GM18498 (cell line): ENCODE results near the gene SLC16A11.
"Not testable (repeated sequence)": the region's sequence is repeated elsewhere in the genome, so short reads cannot be mapped to it uniquely, and the experiment has no call there.

Experiments
- ATAC-seq: cut with Tn5 transposase; IDR thresholded peaks from one replicate; pipeline ENCODE4 v1.9.1; 2021; ENCODE audit warnings: mild to moderate bottlenecking, moderate library complexity; ENCODE audit not compliant: unreplicated experiment

The SLC16A11 gene

DNA sequence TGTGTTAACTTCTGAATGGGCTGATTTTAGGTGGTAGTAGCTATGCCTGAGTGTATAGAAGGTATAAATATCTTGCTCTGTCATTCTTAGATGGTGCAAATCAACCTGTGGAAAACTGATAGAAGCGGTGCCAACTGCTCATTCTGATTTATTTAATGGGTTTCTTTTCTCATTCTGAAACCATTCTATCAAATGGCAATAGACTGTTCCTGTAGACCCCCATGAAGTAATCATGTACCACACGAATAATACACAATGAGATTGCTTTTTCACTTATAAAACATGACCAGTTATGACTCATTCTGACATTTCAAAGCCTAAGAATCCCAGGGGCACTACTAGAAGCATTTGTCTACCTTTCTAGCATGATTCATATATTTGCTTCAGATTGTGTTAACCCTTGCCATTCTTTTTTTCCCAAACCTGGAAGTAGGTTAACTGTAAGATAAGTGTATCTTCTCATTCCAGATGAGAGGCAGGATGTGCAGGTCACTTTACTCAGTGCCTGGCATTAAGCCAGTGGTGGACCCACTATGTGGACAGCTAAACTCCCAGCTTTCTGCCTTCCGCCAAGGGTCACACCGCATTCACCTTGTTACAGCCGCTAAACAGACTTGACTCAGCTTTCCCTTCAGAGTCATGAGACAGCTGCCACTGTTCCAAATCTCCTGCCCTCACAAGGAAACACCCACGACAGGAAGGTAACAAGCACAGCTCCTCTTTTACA lies 16.4 kb upstream of the SLC16A11 start:
- ATAC-seq, result no peak

DNA sequence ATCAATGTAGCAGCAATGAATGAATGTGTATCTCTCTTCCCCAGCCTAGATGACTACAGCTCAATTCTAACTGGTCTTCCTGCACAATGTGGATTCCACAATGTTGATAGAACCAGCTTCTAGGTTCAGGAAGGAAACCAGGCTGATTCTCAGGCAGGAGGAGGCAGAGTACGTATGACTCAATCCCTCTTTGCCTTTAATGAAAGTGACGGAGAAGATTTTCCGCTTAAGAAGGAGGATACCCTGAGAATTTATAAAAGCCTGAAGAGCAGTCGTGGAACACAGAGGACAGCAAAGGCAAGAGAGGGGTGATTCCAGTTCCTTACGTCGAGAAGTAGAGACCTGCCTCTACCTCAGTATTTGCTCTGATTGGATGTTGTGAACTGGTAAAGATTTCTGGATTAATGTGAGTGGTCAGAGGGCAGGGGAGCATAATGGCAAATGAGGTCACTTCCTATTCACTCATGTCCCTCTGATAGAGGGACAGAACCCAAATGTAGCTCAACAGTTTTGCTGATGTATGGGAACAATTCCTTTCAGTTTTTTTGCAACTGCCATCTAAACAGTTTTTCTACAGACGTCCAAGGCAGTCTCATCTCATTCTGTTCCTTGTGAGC lies 15.0 kb upstream of the SLC16A11 start:
- ATAC-seq, result no peak

DNA sequence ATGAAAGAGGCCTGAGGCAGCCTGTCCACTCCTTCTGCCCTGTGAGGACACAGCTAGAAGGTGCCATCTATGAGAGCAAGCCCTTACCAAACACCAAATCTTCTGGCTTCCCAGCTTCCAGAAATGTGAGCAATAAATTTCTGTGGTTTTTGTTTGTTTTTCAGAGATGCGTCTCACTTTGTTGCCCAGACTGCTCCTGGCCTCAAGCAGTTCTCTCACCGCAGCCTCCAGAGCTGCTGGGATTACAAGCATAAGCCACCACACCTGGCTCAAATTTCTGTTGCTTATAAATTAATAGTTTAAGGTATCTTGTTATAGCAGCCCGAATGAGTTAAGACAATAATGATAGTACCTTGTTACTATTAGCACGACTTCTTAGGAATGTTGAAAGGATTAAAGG lies 12.5 kb upstream of the SLC16A11 start:
- ATAC-seq, result no peak

DNA sequence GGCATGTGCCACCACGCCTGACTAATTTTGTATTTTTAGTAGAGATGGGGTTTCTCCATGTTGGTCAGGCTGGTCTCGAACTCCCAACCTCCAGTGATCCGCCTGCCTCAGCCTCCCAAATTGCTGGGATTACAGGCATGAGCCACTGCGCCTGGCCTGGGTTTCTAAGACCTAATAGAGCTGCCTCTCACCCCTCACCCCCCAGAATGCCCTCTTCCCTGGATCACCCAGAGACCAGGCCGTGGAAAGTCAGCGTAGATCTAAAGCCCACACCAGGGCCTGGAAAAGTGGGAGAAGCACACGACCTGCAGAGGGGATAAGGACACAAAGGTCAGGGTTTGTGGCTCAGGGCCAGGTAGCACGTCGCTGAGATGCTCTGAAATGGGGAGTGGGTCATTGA lies 6.7 kb upstream of the SLC16A11 start:
- ATAC-seq, result not testable (repeated sequence)

DNA sequence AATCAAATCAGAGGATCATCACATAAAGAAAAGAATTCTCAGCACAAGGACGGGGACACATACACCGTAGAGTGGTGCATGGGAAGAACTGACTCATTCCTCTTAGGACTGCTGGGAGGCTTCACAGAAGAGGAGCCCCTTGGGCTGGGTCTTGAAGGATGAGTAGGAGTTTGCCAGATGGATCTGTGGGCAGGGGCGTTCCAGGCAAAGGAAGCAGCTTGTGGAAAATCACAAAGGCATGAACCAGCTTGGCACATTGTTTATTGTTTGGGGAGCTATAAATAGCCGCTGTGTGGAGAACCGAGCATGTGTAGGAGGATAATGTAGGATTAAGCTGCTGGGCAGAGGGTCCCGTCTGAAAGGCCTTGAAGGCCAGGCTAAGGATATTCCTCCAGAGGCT lies 5.1 kb upstream of the SLC16A11 start:
- no peak for ATAC-seq

DNA sequence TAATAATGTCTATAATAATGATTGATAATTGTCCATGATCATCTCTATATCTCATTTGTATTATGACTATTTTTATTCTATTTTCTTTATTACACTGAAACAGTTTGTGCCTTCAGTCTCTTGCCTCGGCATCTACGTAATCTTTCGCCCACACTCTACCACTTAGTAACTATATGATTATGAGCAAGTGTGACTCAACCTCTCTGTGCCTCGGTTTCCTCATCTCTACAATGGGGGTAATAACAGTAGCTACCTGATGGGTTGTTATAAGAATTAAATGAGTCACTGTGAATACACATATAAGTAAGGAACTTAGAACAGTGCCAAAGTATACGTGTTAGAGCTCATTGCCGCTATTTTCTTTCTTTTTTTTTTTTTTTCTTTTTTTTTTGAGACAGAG lies 3.7 kb upstream of the SLC16A11 start:
- ATAC-seq, result no peak

DNA sequence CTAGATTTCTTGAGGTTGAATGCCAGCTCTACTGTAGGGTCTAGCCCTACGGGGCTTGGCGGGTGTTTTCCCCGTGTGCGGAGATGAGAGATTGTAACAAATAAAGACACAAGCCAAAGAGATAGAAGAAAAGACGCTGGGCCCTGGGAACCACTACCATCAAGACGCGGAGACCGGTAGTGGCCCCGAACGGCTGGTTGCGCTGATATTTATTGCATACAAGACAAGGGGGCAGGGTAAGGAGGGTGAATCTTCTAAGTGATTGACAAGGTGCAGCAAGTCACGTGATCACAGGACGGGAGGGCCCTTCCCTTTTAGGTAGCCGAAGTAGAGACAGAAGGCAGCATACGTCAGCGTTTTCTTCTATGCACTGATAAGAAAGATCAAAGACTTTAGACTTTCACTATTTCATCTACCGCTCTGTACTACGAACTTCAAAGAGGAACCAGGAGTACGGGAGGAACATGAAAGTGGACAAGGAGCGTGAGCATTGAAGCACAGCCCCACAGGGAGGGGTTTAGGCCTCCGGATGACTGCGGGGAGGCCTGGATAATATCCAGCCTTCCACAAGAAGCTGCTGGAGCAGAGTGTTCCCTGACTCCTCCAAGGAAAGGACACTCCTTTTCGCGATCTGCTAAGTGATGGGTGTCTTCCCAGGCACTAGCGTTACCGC lies 3.0 kb upstream of the SLC16A11 start:
- ATAC-seq, result not testable (repeated sequence)

DNA sequence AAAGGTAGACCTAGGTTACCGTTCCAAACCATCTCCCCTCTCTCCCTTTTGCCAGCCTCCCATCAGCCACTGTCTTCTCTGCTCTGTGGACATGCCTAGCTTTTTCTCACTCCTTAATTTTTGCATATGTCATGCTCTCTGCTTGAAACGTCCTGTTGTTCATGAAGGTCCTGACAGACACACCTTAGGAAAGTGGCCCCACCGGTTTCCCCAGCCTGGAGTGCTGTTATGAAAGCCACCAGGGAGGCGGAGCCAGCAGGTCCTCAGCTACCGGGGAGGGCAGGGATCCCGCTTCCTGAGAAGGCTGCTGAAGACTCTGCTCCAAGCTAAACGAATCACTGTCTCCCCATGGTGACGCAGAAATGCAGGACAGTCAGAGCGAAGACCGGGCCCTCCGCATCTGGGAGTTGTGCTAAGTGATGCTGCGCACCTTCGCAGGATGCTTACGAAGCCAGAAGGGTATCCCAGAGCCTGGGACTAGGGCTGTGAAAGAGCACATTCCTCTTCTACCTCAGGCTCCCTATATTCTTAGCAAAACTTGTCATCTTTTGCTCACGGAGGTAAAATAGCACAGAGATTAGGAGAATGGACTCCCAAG lies 2.3 kb upstream of the SLC16A11 start:
- ATAC-seq, result no peak

DNA sequence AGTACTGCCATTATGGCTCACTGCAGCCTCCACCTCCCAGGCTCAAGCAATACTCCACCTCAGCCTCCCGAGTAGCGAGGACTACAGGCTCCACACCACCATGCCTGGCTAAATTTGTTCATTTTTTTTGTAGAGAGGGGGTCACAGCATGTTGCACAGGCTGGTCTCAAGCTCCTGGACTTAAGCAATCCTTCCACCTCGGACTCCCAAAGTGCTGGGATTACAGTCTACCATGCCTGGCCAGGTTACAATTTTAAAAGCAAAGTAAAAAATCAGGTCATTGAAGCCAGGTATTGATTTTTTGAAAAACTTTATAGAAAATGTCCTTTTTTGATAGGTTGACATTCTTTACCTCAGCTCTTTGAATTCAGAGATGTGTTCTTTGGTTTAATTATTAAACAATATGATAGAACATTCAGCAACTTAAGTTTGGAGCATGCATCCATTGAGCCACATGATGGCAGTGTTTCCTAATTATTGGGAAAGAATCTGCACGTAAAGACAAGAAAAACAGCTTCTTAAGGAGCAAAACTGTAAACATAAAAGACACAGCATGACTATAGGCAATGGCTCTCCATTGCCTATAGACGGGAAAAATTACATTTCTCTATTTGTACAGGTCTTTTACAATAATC lies 1.7 kb upstream of the SLC16A11 start:
- ATAC-seq, result no peak

DNA sequence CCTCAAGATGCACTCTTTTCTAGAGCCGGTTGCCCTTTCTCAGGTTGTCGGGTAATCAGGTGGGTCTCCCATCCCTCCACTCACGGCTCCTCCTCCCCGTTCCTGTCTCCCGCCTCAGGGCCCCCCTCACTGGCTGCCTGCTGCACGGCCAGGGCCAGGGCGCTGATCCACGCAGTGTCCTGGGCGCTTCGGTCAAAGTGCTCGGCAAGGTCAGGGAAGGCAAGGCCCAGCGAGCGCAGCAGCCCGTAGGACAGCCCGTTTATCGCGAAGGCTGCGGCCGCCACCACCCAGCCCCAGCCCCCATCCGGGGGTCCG lies 753 bp downstream of the SLC16A11 start:
- no peak for ATAC-seq

DNA sequence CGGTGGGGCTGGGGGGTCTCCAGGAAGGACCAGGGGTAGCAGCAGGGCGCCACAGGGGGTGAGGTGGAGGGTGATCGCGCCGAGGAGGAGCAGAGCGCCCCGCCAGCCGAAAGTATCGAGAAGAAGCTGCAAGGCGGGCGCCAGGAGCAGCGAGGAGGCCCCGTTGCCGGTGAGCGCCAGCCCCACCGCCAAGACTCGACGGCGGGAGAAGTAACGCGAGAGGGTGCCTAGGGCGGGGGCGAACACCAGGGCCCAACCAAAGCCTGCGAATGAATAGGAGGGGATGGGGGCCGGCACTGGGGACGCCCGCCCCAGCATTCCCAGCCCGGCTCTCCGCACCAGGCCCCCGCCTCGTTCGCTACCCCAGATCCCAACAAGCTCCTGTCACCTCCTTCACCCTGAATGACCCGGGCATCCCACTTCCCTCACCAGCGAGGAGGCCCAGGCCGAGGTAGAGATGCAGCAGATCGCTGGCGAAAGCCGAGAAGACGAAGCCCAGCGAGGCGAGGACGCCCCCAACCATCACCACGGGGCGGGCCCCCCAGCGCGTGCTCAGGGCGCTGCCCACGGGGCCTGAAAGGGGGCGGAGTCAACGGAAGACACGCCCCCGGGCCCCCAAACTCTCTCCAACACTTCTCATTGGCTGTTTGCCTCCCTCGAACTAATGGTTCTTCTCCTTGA lies 1.3 kb downstream of the SLC16A11 start:
- ATAC-seq, result no peak

DNA sequence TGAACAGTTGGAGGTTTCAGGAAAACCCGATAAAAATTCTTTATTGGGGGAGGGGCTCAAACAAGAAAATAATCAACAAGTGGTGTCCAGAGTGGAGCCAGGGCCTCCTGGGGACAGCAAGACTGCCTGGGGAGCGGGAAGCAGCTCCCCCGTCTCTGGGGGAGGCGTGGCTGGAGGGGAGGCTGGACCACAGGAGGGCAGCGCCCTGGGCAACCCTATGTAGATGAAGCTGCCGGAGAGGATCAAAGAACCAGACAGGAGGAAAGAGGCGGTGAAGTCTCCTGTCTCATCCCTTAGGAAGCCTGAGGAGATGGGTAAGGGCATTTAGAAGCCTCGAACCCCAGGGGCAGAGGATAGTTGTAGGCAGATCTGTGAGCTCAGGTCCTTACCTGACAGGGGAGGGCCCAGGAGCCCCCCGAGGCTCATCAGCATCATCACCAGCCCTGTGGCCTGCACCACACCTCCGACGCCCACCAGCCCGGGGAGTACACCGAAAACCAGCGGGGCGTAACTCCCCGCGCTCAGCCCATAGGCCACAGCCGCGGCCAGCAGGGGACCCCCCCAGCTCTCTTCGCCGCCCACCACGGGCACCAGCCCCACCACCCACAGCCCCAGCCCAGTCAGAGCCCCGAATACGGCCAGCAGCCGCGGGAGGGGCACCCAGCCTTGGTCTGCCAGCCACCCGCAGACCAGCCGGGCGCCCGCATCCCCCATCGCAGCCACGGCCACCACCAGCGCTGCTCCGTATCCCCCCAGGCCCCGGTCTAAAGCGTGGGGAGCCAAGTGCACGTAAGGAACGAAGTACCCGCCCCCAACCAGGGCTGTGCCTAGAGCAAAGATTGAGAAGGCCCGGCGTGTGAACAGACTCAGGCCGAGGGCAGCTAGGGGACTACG lies 2.0 kb downstream of the SLC16A11 start:
- ATAC-seq, result no peak

DNA sequence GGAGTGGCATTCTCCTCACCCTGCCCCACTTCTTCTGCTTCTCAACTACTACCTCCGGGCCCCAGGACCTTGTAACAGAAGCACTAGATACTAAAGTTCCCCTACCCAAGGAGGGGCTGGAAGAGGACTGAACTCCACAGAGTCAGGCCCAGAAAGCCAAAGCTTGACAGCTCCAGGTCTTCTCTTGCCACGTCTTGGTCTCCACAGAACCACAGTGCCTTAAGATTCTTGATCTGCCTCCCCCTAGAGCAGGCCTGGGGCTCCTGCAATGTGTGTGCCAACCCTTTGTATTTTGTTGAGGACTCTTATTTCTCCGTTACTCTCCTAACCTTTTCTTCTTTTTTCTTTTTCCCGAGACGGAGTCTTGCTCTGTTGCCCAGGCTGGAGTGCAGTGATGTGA lies 4.1 kb downstream of the SLC16A11 start:
- no peak for ATAC-seq

DNA sequence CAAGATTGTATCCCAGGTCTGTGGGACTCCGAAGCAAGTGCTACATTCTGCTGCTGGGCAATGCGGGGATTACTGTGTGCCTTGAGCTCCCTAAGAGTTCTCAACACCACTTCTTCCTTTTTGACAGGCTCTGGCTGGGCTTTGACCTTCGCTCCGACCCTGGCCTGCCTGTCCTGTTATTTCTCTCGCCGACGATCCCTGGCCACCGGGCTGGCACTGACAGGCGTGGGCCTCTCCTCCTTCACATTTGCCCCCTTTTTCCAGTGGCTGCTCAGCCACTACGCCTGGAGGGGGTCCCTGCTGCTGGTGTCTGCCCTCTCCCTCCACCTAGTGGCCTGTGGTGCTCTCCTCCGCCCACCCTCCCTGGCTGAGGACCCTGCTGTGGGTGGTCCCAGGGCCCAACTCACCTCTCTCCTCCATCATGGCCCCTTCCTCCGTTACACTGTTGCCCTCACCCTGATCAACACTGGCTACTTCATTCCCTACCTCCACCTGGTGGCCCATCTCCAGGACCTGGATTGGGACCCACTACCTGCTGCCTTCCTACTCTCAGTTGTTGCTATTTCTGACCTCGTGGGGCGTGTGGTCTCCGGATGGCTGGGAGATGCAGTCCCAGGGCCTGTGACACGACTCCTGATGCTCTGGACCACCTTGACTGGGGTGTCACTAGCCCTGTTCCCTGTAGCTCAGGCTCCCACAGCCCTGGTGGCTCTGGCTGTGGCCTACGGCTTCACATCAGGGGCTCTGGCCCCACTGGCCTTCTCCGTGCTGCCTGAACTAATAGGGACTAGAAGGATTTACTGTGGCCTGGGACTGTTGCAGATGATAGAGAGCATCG lies 5.6 kb downstream of the SLC16A11 start:
- ATAC-seq, result no peak

DNA sequence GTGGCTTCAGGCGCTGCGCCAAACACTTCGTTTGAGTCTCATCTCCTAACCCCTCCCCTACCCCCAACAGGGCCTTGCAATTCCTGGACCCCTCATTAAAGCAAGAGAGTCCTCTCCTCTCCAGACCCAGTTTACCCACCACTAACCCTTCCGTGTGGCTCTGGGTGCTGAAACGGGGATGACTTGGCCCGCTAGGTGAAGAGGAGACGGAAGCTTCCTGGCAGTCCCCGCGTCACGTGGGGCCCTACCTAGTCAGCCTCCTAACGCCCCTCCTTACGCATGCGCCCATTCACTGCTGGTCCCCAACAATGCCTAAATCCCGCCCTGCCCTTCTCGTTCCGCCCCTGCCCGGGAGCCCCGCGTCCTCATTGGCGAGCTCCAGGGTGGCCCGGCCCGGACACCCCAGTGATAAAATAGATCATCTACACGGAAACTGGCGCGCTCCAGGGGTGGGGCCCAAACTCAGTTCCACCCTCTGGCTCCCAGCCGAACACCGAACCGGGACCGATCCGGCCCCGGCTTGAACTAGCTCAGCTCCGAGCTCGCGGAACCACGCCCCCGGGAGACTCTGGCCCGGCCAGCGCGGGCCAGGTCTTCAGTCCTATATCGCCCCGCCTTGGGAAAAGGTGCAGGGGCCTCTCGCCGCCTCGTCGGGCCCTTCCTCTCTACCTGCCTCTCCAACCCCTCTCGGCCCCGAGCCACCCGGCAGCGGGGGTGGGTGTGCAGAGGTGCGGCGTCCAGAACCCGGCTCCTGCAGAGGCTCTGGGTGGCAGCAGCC lies 8.1 kb downstream of the SLC16A11 start, which contains the start of gene SLC16A13:
Gene SLC16A13, plus strand, starts transcription at position 425 of the 778 bp plus-strand sequence. CDS start 368 bp downstream, outside the sequence.
- peak; percentile 87 for ATAC-seq

DNA sequence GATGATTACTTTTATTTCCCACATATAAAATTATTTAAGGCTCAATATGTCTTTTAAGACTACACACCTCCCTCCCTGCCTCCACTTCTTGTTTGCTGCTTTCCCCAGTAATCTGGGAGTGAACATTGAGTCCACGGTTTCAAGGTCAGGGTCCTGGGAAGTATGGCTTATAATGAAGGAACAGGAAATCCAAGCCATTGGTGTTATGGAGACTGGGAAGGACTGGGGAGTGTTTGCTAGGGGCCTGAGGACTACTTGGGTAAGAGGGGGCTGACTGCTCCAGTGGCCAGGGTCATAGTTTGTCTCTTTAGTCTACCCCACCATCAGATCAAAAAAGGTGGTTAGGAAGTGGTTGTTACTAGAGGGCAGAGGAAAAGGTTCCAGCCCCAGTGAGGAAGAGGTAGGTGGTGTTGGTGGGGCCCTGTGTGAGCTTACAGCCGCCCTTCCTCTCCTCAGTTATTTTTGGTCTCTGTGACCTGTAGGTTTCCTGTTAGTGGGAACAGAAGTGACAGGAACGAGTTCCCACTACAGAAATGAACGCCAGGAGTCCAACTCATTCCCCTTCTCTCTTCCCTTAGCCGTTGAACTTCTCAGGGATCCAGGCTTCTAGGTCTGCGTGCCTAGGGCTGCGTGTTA lies 8.8 kb downstream of the SLC16A11 start:
- ATAC-seq, result peak; percentile 25

DNA sequence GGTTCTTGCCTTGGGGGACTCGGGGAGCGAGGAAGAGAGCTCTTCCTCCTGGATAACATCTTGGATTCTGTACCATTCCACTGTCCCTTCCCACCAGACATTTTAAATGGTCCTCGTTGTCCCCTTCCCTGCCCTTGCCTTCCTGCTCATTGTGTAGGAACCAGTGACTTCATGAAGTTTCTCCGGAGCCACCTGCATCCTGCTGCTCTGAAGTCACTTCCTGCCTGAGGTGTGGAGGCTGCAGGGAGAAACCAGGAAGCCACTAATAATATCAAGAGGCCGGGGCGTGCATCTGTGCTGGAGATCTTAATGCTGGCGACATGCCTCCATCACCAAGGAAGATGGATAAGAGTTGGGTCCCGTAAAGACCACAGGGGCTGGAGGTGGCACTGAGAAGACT lies 14.2 kb downstream of the SLC16A11 start:
- no peak for ATAC-seq

DNA sequence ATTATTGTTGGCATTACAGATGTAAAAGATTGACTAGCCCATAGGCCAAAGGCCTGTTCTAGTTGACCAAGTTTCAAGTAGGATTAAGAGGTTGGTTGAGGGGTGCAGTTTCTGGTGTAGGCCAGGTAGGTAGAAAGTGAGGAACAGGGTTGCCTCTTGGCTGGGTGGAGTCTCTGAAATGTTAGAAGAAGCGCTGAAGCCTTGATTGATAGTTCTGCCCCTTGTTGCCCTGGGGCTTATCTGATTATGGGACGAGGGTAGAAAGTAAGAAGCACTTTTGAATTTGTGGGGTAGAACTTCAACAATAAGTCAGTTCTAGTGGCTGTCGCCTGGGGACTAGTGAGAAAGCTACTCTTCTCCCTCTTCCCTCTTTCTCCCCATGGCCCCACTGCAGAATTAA lies 14.8 kb downstream of the SLC16A11 start:
- ATAC-seq, result no peak
